GM12873 (cell line): ENCODE data around the gene SQSTM1.

Source experiments
- TF ChIP-seq, protein P1 (sequence below): IDR thresholded peaks from 2 replicates; pipeline ENCODE4 v1.5.1; 2012; ENCODE audit warnings: low read depth, mild to moderate bottlenecking, moderate library complexity, low read length, control low read depth; ENCODE audit not compliant: insufficient read depth; ENCODE audit errors: missing control alignments

Gene SQSTM1

DNA sequence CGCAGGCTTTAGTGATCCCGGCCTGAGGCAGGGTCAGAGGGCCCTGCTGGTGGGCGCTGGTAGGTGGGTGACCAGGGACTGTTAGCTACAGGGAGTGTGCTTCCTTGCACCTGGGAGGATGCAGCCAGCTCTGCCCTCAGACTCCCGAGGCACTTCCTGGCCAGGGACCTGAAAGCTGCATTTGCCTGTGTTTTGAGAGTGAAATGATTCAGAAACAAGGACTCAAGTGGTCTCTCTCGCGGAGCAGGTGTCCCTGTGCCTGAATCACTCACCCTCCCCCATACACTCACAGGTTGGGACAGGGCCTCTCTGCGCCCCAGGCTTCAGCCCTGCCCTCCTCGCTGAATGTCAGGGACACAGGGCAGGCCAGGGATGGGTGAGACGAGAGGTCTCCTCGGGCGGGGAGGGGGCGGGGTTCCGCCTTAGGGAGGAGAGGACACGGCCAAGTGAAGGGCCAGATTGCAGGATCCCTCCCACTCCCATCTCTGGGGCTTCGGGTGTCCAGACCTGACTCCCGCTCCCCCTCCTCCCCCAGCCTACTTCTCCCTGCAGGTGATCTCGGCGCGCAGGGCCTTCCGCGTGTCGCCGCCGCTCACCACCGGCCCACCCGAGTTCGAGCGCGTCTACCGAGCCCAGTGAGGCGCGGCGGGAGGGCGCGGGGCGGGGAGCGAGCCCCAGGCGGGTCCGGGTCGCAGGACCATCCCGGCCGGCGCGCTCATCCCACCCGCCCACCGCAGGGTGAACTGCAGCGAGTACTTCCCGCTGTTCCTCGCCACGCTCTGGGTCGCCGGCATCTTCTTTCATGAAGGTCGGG lies 25.4 kb upstream of the SQSTM1 start:
- TF ChIP-seq, protein P1, sequence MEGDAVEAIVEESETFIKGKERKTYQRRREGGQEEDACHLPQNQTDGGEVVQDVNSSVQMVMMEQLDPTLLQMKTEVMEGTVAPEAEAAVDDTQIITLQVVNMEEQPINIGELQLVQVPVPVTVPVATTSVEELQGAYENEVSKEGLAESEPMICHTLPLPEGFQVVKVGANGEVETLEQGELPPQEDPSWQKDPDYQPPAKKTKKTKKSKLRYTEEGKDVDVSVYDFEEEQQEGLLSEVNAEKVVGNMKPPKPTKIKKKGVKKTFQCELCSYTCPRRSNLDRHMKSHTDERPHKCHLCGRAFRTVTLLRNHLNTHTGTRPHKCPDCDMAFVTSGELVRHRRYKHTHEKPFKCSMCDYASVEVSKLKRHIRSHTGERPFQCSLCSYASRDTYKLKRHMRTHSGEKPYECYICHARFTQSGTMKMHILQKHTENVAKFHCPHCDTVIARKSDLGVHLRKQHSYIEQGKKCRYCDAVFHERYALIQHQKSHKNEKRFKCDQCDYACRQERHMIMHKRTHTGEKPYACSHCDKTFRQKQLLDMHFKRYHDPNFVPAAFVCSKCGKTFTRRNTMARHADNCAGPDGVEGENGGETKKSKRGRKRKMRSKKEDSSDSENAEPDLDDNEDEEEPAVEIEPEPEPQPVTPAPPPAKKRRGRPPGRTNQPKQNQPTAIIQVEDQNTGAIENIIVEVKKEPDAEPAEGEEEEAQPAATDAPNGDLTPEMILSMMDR: no peak

DNA sequence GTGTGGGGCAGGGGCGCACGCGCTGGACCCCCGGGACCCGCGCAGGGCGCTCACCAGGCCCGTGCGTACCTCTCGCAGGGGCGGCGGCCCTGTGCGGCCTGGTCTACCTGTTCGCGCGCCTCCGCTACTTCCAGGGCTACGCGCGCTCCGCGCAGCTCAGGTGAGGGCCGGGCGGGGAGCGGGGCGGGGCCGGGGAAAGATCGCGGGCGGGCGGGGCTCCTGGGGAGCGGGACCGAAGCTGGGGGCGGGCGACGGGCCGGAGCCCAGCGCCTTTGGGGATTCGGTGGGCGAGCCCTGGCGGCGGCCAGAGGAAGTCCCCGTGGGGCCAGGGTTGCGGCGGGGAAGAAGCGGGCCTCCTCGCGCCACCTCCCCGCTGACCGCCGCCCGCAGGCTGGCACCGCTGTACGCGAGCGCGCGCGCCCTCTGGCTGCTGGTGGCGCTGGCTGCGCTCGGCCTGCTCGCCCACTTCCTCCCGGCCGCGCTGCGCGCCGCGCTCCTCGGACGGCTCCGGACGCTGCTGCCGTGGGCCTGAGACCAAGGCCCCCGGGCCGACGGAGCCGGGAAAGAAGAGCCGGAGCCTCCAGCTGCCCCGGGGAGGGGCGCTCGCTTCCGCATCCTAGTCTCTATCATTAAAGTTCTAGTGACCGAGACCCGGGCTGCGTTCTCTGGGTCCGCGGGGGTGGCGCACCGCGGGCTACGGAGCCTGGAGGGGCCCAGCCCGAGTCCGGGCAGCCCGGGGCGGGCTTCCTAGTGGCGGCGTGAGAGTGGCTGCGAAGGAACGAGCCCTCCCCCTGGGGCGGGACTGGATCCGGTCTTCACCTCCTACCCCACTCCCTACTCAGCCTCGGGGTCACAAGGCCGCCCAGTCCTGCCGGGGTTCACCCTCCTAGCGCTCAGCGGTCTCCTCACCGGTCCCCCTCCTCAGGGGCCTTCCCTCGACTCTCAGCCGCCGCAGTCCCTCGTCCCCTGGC lies 24.6 kb upstream of the SQSTM1 start:
- TF ChIP-seq, protein P1: peak; percentile 69

DNA sequence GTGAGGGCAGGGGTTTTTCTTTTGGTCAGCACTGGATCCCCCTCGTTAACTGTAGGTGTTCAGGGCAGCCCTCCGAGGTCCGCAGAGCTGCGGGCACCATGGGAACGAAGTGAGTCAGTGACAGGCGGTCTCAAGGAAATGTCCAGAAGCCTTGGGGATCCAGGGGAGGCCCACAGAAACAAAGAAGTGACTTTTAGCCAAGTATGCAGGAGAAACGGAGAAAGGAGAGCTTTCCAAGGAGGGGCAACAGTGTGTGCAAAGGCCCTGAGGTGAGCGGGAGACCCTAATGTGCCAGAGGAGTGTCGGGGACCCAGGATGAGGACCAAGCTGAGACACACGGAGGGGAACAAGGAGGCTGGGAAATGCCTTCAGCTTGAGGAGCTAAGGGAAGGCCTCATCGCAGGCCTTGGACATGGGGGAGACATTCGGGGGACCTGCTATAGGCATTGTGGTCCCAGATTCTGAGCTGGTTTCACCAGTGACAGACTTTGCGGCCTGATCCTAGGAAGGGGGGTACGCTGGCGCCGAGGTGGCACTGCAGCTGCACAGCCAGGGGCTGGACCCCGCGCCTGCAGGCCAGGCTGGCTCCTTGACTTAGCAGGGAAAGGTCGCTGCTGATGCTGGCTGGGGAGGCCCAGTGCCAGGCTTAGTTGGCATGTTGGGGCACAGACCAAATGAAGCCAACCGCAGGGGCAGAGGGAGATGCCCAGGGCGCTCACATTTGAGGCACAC lies 23.7 kb upstream of the SQSTM1 start:
- TF ChIP-seq, protein P1: no peak

DNA sequence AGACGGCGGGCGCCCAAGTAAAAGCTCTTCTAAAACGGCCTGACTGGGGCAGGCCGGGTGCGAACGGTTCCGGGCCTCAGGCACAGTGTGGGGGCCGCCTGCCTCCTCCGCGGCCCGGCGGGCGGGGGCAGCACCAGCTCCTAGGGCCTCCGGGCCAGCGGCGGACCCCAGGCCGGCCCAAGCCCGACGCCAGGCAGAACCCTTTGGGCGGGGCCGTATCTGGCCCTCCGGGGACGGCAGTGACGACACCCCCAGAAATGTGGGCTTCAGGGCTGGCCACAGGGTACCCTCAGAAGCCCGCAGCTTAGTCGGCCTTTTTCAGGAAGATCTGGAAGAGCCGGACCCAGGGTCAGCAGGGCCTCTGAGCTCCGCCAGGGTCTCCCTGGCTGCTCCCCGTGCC lies 23.0 kb upstream of the SQSTM1 start:
- TF ChIP-seq, protein P1: no peak

GRCh38 chr5:179798144-179798770 lies 22.4 kb upstream of the SQSTM1 start:
- TF ChIP-seq, protein P1: no peak

GRCh38 chr5:179798771-179799643 lies 21.7 kb upstream of the SQSTM1 start:
- TF ChIP-seq, protein P1: no peak
